Astrocyte of the cerebellum (primary cell): Measurements from ENCODE around the gene ORAI3.
"Not testable (repeated sequence)": the region's sequence is repeated elsewhere in the genome, so short reads cannot be mapped to it uniquely, and the experiment has no call there.

ENCODE experiments used
- DNase-seq: peaks from one replicate; pipeline ENCODE4 v3.0.0-alpha.2; 2011; ENCODE audit warnings: low read depth
- H3K4me3 ChIP-seq: 2 replicates; pipeline ENCODE4 v1.5.1; 2011; ENCODE audit warnings: mild to moderate bottlenecking, low read depth, low read length, moderate library complexity
- in situ Hi-C: cut with HindIII; loops from 2 replicates; pipeline ENCODE4 v1.10.0; 2017; ENCODE audit warnings: low sequenced_read_pairs
- TF ChIP-seq, protein P1 (sequence below): IDR thresholded peaks from 2 replicates; pipeline ENCODE4 v1.5.1; 2012; ENCODE audit warnings: low read length, low read depth, moderate library complexity, mild to moderate bottlenecking; ENCODE audit errors: missing control alignments

ORAI3 gene

DNA sequence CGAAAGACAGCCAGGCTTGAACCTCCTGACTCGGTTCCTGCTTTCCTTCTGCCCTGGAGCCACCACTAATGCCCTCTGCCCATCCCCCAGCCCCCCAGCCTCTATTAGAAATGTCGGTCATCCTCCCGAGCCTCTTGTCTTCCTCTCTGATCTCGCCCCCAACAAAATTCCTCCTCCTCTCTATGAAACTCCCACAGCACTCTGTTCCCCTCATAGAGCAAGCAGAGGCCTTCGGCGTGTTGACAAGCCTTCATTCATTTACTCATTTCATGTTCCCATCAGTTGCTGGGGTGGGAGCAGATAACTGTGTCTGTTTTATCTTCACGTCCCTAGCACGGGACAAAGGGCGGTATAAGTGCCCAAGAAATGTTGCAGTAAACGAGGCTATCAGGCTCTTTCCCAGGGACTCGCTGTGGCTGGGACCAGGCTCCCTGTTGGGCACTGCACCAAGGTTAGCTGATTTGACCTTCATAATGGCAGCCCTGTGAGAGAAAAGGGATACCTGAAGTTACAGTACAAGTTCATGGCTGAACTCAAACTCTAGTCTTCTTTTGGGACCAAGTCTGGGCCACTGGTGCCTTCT lies 17.7 kb upstream of the ORAI3 start:
- no peak overlapping the region for H3K4me3 ChIP-seq
- no peak for DNase-seq
- TF ChIP-seq, protein P1, sequence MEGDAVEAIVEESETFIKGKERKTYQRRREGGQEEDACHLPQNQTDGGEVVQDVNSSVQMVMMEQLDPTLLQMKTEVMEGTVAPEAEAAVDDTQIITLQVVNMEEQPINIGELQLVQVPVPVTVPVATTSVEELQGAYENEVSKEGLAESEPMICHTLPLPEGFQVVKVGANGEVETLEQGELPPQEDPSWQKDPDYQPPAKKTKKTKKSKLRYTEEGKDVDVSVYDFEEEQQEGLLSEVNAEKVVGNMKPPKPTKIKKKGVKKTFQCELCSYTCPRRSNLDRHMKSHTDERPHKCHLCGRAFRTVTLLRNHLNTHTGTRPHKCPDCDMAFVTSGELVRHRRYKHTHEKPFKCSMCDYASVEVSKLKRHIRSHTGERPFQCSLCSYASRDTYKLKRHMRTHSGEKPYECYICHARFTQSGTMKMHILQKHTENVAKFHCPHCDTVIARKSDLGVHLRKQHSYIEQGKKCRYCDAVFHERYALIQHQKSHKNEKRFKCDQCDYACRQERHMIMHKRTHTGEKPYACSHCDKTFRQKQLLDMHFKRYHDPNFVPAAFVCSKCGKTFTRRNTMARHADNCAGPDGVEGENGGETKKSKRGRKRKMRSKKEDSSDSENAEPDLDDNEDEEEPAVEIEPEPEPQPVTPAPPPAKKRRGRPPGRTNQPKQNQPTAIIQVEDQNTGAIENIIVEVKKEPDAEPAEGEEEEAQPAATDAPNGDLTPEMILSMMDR = no peak
- in situ Hi-C loops = loop anchor here (25.0 kb wide), 1 partner anchor 131 kb away; the partner anchor contains the start of genes ZNF646 and ZNF668

DNA sequence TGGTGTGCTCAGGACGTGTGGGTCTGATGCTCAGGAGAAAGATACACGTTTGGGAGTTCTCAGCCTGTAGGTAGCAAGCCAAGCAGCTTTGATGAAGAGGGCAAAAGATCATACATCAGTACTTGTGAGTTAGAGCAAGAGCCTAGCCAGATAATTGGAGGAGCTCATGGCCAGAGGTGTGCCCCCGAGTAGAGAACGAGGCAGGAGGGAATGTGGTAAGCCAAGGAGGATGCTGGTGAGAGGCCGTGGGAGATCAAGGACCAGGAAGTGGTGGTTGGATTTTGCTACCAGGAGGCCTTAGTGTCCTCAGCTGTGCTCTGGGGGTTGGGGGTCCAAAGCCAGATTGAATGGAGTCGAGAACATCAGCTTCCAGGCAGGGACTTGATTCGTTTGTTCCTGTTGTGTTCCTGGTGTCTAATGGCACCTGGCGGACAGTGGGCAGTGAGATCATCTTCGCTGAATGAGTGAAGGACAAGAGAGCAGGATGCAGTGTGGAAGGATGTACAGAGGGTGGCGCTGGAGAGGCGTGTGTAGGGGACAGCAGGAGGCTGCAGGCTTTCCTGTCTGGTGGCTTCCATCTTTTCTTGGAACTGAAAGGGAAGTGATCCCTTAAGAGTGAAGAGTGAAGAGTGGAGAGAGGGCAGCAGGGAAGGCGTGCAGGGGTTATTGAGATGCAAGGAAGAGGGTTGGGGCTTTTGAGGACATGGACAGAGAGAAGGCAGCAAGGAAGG lies 13.9 kb upstream of the ORAI3 start:
- TF ChIP-seq, protein P1 = peak; percentile 58
- no peak overlapping the region for H3K4me3 ChIP-seq
- in situ Hi-C loops = loop anchor here (25.0 kb wide), 1 partner anchor 127 kb away; the partner anchor contains the start of genes ZNF646 and ZNF668
- no peak for DNase-seq

- no peak for DNase-seq
- TF ChIP-seq, protein P1 = no peak
- H3K4me3 ChIP-seq = no peak overlapping the region
- in situ Hi-C loops = loop anchor here (25.0 kb wide), 1 partner anchor 125 kb away; the partner anchor contains the start of genes ZNF646 and ZNF668
Measured at GRCh38 chr16:30937692-30938091, 11.2 kb upstream of the ORAI3 start.

- not testable (repeated sequence) for H3K4me3 ChIP-seq, DNase-seq
- in situ Hi-C loops = loop anchor here (25.0 kb wide), 1 partner anchor 123 kb away; the partner anchor contains the start of genes ZNF646 and ZNF668
Measured at GRCh38 chr16:30939571-30939970, 9.3 kb upstream of the ORAI3 start.

GRCh38 chr16:30941600-30942425 lies 7.1 kb upstream of the ORAI3 start:
- DNase-seq = no peak
- in situ Hi-C loops = loop anchor here (25.0 kb wide), 1 partner anchor 120 kb away; the partner anchor contains the start of genes ZNF646 and ZNF668
- no peak overlapping the region for H3K4me3 ChIP-seq
- TF ChIP-seq, protein P1 = peak; percentile 97

DNA sequence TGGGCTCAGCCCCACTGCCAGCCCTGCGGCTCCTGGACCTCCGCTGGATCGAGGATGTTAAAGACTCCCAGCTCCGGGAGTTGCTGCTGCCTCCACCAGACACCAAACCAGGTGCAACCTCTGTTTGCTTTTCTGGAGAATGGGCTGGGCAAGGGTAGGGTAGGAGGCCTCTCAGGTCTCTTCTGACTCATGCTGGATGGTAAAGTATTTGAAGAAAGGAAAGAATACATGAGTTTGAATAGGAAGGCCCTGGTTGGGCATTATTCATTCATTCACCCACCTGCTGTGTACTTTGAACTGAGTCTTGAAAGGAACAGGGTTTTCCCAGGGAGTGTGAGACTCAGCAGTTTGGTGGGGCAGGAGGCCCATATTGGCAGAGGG lies 6.5 kb upstream of the ORAI3 start:
- DNase-seq = no peak
- no peak overlapping the region for H3K4me3 ChIP-seq
- TF ChIP-seq, protein P1 = no peak
- in situ Hi-C loops = loop anchor here (25.0 kb wide), 1 partner anchor 120 kb away; the partner anchor contains the start of genes ZNF646 and ZNF668
